Measurements from ENCODE around the gene MTSS2. TPM values are rescaled to one million over a fixed set of nuclear protein-coding genes. Genes with fewer than 3 reads are reported as not detected.

The MTSS2 gene
- total RNA-seq, 5 donors from 2014 or later (not counting 1 experiment from before 2014, with no cell fraction given), result 2.2 to 7.1 (median 5.1) TPM

- WGBS (ENCODE audit: insufficient coverage), result 90% methylated on average over 10 of the region's 10 CpGs
Observed at GRCh38 chr16:70714581-70715054, 28.8 kb upstream of the MTSS2 start.

GRCh38 chr16:70713824-70714223, 28.0 kb upstream of the MTSS2 start:
- H3K27ac Mint-ChIP-seq, result no peak overlapping the region
- Histone ChIP-seq H3K36me3 (ENCODE audit: control insufficient read depth in 2 of 2, extremely low read depth in 1 of 2, insufficient read depth in 1 of 2, low read length in 1 of 2) (peaks cover 0 to 7% of the 10 kb centered on the region in 2 donors), H3K4me3 (ENCODE audit: control insufficient read depth in 1 of 2, extremely low read depth in 1 of 2, low read length in 1 of 2) (no peak overlapping the region), H3K9me3 (no peaks in the 10 kb centered on the region), H3K27me3 (replicated peaks in 1 of 2; ENCODE audit: control insufficient read depth in 2 of 2, extremely low read depth in 1 of 2, insufficient read depth in 2 of 2, low read length in 1 of 2) (no peaks in the 10 kb centered on the region), H3K27ac (ENCODE audit: low read length) (no peak overlapping the region), H3K4me1 (ENCODE audit: control insufficient read depth in 1 of 2, extremely low read depth in 1 of 2, insufficient read depth in 2 of 2, low read length in 2 of 2) (peaks cover 0 to 6% of the 10 kb centered on the region in 2 experiments)
- WGBS (ENCODE audit: insufficient coverage), result 93% methylated on average over 3 of the region's 10 CpGs
- H3K4me1 Mint-ChIP-seq, result no peaks in the 10 kb centered on the region
- ChIA-PET CTCF (no interaction called here), POLR2A (no interaction called here)
- DNase-seq (no peak), ATAC-seq (replicated peaks in 1 of 4) (no peak)
- no peak overlapping the region for H3K4me3 Mint-ChIP-seq
- no peaks in the 10 kb centered on the region for H3K27me3 Mint-ChIP-seq
- no peaks in the 10 kb centered on the region for H3K9me3 Mint-ChIP-seq
- H3K36me3 Mint-ChIP-seq, result peaks cover 8% of the 10 kb centered on the region

More at GRCh38 chr16:70714581-70715054, 28.8 kb upstream of the MTSS2 start:
- H3K9me3 Mint-ChIP-seq, result no peaks in the 10 kb centered on the region
- Histone ChIP-seq H3K27ac (ENCODE audit: low read length) (no peak overlapping the region), H3K36me3 (ENCODE audit: control insufficient read depth in 2 of 2, extremely low read depth in 1 of 2, insufficient read depth in 1 of 2, low read length in 1 of 2) (peaks cover 0 to 6% of the 10 kb centered on the region in 2 donors), H3K9me3 (no peaks in the 10 kb centered on the region), H3K27me3 (replicated peaks in 1 of 2; ENCODE audit: control insufficient read depth in 2 of 2, extremely low read depth in 1 of 2, insufficient read depth in 2 of 2, low read length in 1 of 2) (no peaks in the 10 kb centered on the region), H3K4me3 (ENCODE audit: control insufficient read depth in 1 of 2, extremely low read depth in 1 of 2, low read length in 1 of 2) (no peak overlapping the region), H3K4me1 (ENCODE audit: control insufficient read depth in 1 of 2, extremely low read depth in 1 of 2, insufficient read depth in 2 of 2, low read length in 2 of 2) (peaks cover 0 to 6% of the 10 kb centered on the region in 2 experiments)
- H3K4me1 Mint-ChIP-seq, result no peaks in the 10 kb centered on the region
- CTCF ChIA-PET, result interaction anchor here in 1 of 2 donors (0.6 kb wide), 1 partner anchor 697 kb away, joined by 10 read pairs; no protein-coding TSS in a partner anchor
- no peak overlapping the region for H3K4me3 Mint-ChIP-seq
- peaks cover 14% of the 10 kb centered on the region for H3K36me3 Mint-ChIP-seq
- DNase-seq (no peak), ATAC-seq (replicated peaks in 1 of 4) (no peak)
- H3K27me3 Mint-ChIP-seq, result no peaks in the 10 kb centered on the region
- POLR2A ChIA-PET, result no interaction called here
- no peak overlapping the region for H3K27ac Mint-ChIP-seq

GRCh38 chr16:70713342-70713741, 27.5 kb upstream of the MTSS2 start:
- Mint-ChIP-seq H3K4me1 (no peaks in the 10 kb centered on the region), H3K27me3 (no peaks in the 10 kb centered on the region), H3K9me3 (no peaks in the 10 kb centered on the region), H3K36me3 (peaks cover 4% of the 10 kb centered on the region), H3K27ac (no peak overlapping the region), H3K4me3 (no peak overlapping the region)
- Histone ChIP-seq H3K27ac (ENCODE audit: low read length) (no peak overlapping the region), H3K4me3 (ENCODE audit: control insufficient read depth in 1 of 2, extremely low read depth in 1 of 2, low read length in 1 of 2) (no peak overlapping the region), H3K36me3 (ENCODE audit: control insufficient read depth in 2 of 2, extremely low read depth in 1 of 2, insufficient read depth in 1 of 2, low read length in 1 of 2) (peaks cover 0 to 4% of the 10 kb centered on the region in 2 donors), H3K4me1 (ENCODE audit: control insufficient read depth in 1 of 2, extremely low read depth in 1 of 2, insufficient read depth in 2 of 2, low read length in 2 of 2) (peaks cover 0 to 6% of the 10 kb centered on the region in 2 experiments), H3K27me3 (replicated peaks in 1 of 2; ENCODE audit: control insufficient read depth in 2 of 2, extremely low read depth in 1 of 2, insufficient read depth in 2 of 2, low read length in 1 of 2) (no peaks in the 10 kb centered on the region), H3K9me3 (no peaks in the 10 kb centered on the region)
- POLR2A ChIA-PET, result no interaction called here
- DNase-seq, result no peak
- ATAC-seq (replicated peaks in 1 of 4), result no peak
- 83% methylated on average over 2 of the region's 5 CpGs for WGBS (ENCODE audit: insufficient coverage)
- CTCF ChIA-PET, result no interaction called here

- ATAC-seq (replicated peaks in 1 of 4), result no peak
- no peaks in the 10 kb centered on the region for H3K27me3 ChIP-seq (replicated peaks in 1 of 2; ENCODE audit: control insufficient read depth in 2 of 2, extremely low read depth in 1 of 2, insufficient read depth in 2 of 2, low read length in 1 of 2)
- Mint-ChIP-seq H3K9me3 (no peaks in the 10 kb centered on the region), H3K27me3 (no peaks in the 10 kb centered on the region), H3K4me3 (no peak overlapping the region), H3K27ac (no peak overlapping the region), H3K4me1 (no peaks in the 10 kb centered on the region), H3K36me3 (peaks cover 4% of the 10 kb centered on the region)
- no peak for DNase-seq
- ChIA-PET POLR2A (no interaction called here), CTCF (no interaction called here)
- no peak overlapping the region for H3K4me3 ChIP-seq (ENCODE audit: control insufficient read depth in 1 of 2, extremely low read depth in 1 of 2, low read length in 1 of 2)
- peaks cover 0 to 5% of the 10 kb centered on the region in 2 donors for H3K36me3 ChIP-seq (ENCODE audit: control insufficient read depth in 2 of 2, extremely low read depth in 1 of 2, insufficient read depth in 1 of 2, low read length in 1 of 2)
- H3K4me1 ChIP-seq (ENCODE audit: control insufficient read depth in 1 of 2, extremely low read depth in 1 of 2, insufficient read depth in 2 of 2, low read length in 2 of 2), result peaks cover 0 to 6% of the 10 kb centered on the region in 2 experiments
- no peak overlapping the region for H3K27ac ChIP-seq (ENCODE audit: low read length)
- 83% methylated on average over 5 of the region's 12 CpGs for WGBS (ENCODE audit: insufficient coverage)
- H3K9me3 ChIP-seq, result no peaks in the 10 kb centered on the region
Observed at GRCh38 chr16:70712942-70713341, 27.1 kb upstream of the MTSS2 start.

- Mint-ChIP-seq H3K4me1 (no peaks in the 10 kb centered on the region), H3K9me3 (no peaks in the 10 kb centered on the region), H3K27ac (no peak overlapping the region), H3K27me3 (no peaks in the 10 kb centered on the region), H3K4me3 (no peak overlapping the region), H3K36me3 (peaks cover 4% of the 10 kb centered on the region)
- H3K36me3 ChIP-seq (ENCODE audit: control insufficient read depth in 2 of 2, extremely low read depth in 1 of 2, insufficient read depth in 1 of 2, low read length in 1 of 2), result peaks cover 0 to 7% of the 10 kb centered on the region in 2 donors
- H3K27ac ChIP-seq (ENCODE audit: low read length), result no peak overlapping the region
- peaks cover 0 to 6% of the 10 kb centered on the region in 2 experiments for H3K4me1 ChIP-seq (ENCODE audit: control insufficient read depth in 1 of 2, extremely low read depth in 1 of 2, insufficient read depth in 2 of 2, low read length in 2 of 2)
- 94% methylated on average over 6 of the region's 11 CpGs for WGBS (ENCODE audit: insufficient coverage)
- DNase-seq (no peak), ATAC-seq (replicated peaks in 1 of 4) (no peak)
- ChIA-PET POLR2A (no interaction called here), CTCF (no interaction called here)
- no peak overlapping the region for H3K4me3 ChIP-seq (ENCODE audit: control insufficient read depth in 1 of 2, extremely low read depth in 1 of 2, low read length in 1 of 2)
- H3K9me3 ChIP-seq, result no peaks in the 10 kb centered on the region
- no peaks in the 10 kb centered on the region for H3K27me3 ChIP-seq (replicated peaks in 1 of 2; ENCODE audit: control insufficient read depth in 2 of 2, extremely low read depth in 1 of 2, insufficient read depth in 2 of 2, low read length in 1 of 2)
Observed at GRCh38 chr16:70712359-70712758, 26.5 kb upstream of the MTSS2 start.

GRCh38 chr16:70711211-70712031, 25.6 kb upstream of the MTSS2 start:
- CTCF ChIA-PET, result no interaction called here
- H3K4me3 Mint-ChIP-seq, result no peak overlapping the region
- no peaks in the 10 kb centered on the region for H3K27me3 Mint-ChIP-seq
- no peak overlapping the region for H3K4me3 ChIP-seq (ENCODE audit: control insufficient read depth in 1 of 2, extremely low read depth in 1 of 2, low read length in 1 of 2)
- H3K27ac ChIP-seq (ENCODE audit: low read length), result no peak overlapping the region
- H3K9me3 Mint-ChIP-seq, result no peaks in the 10 kb centered on the region
- H3K27ac Mint-ChIP-seq, result no peak overlapping the region
- ATAC-seq (replicated peaks in 1 of 4) (no peak), DNase-seq (no peak)
- no peaks in the 10 kb centered on the region for H3K4me1 Mint-ChIP-seq
- peaks cover 0 to 6% of the 10 kb centered on the region in 2 experiments for H3K4me1 ChIP-seq (ENCODE audit: control insufficient read depth in 1 of 2, extremely low read depth in 1 of 2, insufficient read depth in 2 of 2, low read length in 2 of 2)
- WGBS (ENCODE audit: insufficient coverage), result 93% methylated on average over 6 of the region's 14 CpGs
- H3K36me3 Mint-ChIP-seq, result peaks cover 4% of the 10 kb centered on the region
- no peaks in the 10 kb centered on the region for H3K27me3 ChIP-seq (replicated peaks in 1 of 2; ENCODE audit: control insufficient read depth in 2 of 2, extremely low read depth in 1 of 2, insufficient read depth in 2 of 2, low read length in 1 of 2)
- H3K9me3 ChIP-seq, result no peaks in the 10 kb centered on the region
- H3K36me3 ChIP-seq (ENCODE audit: control insufficient read depth in 2 of 2, extremely low read depth in 1 of 2, insufficient read depth in 1 of 2, low read length in 1 of 2), result peaks cover 0 to 7% of the 10 kb centered on the region in 2 donors
- POLR2A ChIA-PET, result no interaction called here

Measured in T-cell (primary cell).